GM18858 (cell line): ENCODE measurements around the gene FRAT2.
A peak's percentile ranks its signal among the peaks of the same experiment; 100 is the strongest.

Experiments used
- ATAC-seq: cut with Tn5 transposase; IDR thresholded peaks from one replicate; pipeline ENCODE4 v1.9.1; 2021; ENCODE audit not compliant: unreplicated experiment

The FRAT2 gene, protein sequence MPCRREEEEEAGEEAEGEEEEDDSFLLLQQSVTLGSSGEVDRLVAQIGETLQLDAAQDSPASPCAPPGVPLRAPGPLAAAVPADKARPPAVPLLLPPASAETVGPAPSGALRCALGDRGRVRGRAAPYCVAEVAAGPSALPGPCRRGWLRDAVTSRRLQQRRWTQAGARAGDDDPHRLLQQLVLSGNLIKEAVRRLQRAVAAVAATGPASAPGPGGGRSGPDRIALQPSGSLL

DNA sequence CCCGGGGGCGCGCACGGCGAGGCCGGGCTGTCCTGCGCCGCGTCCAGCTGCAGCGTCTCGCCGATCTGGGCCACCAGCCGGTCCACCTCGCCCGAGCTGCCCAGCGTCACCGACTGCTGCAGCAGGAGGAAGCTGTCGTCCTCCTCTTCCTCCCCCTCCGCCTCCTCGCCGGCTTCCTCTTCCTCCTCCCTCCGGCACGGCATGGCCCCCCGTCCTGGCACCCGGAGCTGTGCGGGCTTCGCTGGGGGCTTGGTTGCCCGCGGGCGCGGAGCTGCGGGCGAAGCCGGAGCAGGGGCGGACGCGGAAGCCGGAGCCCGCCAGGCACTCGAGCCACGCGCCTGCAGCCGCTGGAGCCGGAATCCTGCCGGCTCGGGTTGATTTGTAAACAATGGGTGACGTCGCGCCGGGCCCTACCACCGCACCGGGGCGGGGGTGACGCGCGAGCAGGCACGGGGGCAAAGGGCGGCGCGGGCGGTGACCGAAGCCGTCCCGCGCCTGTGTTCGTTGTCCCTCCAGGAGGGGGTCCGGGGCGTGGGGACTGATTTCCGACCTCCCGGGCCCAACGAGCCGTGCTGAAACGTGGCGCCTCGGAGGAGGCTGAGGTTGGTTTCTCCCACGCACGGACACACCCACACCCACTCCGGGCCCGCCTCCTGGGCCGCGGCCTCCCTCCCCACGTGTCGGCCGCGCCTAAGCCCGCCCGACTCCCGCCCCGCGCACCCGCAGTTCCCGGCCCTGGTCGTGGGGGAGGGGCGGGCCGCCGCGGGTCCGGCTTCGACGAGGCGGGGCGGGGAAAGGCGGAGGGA lies at the start of gene FRAT2:
Gene FRAT2, minus strand, starts transcription at position 360 of the 806 bp plus-strand sequence. Its CDS starts 157 bp downstream, at position 203.
- ATAC-seq: peak; percentile 60

DNA sequence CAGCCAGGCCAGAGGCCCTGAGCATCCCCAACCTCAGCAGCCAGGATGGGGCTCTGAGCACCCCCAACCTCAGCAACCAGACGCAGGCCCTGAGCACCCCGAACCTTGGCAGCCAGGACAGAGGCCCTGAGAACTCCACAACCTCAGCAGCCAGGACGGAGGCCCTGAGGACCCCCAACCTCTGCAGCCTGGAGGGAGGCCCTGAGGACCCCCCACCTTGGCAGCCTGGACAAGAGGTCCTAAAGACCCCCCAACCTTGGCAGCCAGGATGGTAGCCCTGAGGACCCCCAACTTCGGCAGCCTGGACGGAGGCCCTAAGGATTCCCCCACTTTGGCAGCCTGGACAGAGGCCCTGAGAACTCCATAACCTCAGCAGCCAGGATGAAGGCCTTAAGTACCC lies 49.6 kb upstream of the FRAT2 start:
- ATAC-seq: no peak

DNA sequence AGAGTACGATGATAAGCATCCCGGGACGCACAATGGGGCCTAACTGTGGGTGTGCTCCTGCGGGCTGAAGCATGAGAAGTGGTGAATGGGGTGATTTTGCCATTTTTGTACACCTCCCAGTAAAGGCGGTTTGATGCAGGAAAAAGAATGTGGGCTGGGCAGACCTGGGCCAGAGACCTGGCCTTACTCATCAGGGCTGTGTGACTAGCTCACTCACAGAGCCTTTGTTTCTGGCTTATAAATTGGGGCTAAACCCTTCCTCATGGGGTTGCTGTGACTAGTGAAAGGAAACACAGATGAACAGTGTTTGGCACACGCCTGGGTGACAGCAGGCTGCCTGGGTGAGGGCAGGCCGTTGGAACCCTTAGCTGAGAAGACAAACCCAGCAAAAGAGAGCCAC lies 48.6 kb upstream of the FRAT2 start:
- ATAC-seq: no peak

DNA sequence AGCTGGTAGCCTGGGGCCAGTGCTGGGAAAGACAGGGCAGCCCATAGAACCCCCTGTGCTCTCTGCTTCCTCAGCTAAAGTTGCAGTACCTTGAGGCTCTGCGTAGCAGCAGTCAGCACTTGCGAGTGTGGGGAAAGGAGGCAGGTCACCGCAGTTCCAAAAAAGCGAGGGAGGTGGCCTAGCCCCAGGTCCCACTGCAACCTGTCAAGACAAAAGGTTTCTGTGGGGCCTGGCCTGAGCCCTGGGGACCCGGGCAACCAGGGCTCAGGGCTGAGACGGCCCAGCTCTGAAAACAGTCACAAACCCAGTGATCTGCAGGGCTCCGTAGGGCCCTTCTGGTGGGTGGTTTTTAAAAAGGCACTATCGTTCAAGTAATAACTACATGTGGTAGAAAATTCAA lies 47.1 kb upstream of the FRAT2 start:
- ATAC-seq: no peak

DNA sequence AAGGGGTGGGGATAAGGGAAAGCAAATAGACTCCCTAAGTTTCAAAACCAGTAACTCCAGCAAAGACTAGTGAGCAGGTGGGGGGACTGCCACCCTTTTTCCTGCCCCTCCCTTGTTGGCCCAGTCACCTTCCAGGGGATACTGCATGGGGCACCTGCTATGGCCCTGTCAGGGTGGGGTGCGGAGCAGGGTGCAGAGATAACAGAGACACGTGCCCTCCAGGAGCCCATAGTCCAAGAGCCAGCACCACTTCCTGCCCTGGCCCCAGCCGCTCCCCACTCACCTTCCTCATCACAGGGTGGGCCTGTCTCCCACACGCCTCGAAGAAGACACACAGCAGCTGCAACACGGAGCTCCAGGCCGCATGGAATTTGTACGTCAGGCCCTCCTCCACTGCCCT lies 46.0 kb upstream of the FRAT2 start:
- ATAC-seq: no peak

DNA sequence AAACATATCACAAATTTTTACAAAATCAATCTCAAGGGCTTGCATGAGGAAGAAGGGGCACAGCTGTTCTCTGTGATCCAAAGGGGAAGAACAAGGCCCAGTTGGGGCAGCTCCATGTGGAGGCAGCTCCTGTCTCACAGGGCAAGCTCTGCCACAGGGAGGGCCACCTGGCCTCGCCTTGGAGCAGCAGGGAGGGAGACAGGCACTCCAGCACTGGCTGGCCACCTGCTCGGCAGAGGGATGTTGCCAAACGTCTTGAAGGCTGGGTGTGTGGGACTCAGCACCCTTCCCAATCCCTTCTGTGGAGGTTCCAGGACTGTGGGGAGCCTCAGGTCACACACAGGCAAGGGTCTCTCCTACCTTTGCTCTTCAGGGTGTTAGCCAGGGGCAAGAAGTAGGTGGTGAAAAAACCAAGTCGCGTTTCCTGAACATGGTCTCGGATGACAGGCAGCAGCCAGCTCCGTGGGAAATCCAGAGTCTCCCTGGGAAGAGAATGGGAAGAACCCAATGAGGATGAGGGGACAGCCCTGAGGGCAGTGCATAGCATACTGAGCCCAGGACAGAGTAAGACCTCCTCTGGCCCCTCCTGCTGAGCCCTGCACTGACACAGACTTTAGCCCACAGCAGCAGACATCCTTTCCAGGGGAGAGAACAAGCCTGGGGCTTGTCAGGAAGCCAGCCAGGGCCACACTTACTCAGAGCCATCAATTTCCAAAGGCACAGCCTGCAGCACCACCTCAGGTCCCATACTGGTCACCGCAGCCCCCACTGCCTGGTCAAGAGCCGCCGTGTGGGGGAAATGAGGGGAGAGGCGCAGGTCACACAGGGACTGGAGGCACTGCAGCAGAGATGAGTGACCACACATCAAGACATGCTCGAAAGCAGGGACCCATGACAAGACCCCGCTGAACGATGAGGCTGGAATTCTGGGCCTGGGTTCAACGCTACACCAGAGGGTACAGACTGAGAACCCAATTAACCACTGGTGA lies 44.7 kb upstream of the FRAT2 start:
- ATAC-seq: no peak

DNA sequence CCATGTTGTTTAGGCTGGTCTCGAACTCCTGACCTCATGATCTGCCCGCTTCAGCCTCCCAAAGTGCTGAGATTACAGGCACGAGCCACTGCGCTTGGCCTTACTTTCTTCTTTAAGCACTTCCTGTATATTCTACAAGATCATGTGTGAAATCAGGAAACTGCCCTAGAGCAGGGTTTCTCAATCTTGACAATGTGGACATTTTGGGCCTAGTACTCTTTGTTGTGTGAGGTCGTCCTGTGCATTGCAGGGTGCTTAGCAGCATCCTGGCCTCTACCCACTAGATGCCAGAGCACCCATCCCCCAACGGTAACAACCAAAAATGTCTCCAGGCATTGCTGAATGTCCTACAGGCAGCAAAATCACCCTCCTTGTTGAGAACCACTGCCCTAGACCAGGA lies 41.9 kb upstream of the FRAT2 start:
- no peak for ATAC-seq

DNA sequence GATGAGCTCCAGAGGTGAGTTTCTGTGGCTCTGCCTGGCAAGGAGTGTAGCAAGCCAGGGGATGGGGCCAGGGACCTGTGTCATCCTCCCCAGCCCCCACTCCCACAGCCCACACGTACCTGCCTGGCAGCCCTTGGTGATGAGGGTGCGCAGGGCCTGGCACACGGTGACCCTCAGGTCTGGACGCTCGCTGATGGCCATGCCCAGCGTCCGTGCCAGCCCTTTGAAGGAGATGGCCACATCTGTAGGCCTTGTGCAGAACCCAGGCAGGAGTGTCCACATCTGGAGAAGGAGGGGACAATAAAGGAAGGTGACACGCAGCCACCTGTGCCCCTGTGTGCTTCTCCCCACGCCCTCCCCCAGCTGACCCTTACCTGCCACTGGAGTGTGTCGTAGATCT lies 38.9 kb upstream of the FRAT2 start:
- no peak for ATAC-seq

DNA sequence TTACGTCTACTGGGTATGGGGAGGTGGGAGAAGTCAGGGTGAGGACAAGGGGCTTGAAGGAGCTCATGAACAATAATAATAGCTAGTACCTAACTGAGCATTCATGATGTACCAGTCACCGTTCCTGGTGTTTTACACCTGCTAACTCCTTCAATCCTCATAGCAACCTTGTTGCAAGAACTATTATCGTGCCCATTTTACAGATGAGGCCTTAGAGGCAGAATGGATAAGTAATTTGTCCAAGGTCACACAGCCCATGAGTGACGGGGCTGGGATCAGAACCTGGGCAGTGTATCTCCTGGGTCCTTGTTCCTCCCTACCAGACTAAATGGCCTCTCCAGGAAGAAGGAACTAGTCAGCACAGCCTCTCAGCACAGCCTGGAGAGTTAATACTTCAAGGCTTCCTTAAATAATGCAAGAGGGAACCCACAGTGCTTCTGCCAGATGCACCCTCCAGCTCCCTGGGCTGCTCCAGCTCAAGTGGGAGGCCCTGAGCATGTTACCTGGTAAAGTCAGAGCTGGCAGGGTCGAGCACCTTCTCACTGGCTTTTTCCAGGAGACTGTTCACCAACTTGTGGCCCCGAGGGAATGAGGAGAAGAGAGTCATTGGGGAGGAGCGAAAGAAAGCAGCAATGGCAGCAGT lies 37.8 kb upstream of the FRAT2 start:
- ATAC-seq: no peak

DNA sequence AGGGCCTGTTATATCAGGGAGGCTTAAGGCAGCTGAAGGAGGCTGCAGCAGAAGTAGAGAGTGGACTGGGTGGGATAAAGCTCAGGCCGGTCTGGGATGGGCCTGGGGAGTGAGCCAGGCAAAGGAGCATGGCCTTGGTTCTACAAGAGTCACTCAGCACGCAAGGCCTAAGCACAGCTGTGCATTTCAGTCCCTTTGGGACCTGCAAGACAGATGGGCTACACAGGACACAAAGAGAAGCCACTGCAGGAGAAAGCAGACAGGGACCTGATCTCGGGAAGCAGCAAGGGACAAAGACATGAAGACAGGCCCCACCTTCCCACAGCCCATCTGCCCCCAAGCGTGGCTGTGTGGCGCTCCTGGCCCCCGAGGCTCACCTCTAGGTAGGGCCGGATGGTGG lies 37.2 kb upstream of the FRAT2 start:
- ATAC-seq: no peak

DNA sequence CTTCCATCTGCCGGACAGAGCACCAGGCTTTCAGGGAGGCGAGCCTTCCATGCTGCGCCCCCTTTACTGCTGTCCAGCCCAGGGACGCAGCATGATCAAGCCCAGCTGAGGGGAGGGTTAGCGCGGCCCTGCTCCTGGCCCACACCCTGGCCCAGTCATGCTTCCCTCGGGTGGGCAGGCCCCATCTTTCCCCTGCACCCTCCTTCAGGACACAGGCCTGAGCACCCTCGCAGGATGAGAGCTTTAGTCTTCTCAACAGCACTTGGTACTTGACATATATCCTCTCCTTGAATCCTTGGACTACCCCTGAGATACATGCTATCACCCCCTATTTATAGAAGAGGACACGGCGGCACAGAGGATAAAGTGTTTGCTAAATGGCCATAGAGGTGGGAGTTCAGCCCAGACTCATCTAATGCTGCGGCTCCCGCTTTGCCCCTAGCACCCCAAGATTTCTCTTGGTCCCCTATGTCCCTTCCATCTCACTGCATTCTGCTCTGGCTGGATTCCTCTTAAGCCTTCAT lies 32.7 kb upstream of the FRAT2 start:
- no peak for ATAC-seq

DNA sequence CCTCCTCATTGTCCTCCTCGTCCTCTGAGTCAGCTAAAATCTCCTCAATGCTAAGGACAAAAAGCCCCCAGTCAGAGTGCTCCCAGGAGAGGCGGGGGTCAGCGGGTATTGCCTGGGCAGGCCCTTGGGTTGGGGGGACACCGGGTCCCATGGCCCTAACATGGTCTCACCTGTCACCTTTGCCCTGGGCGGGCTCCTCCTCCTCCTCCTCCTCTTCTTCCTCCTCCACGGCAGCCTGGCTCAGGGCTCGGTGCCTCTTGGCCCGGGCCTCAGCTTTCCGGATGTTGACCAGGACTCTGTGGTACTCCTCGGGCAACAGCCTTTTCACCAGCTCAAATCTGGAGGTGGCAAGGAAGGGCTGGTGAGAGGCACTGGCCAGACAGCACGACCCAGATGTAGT lies 32.0 kb upstream of the FRAT2 start:
- ATAC-seq: no peak

DNA sequence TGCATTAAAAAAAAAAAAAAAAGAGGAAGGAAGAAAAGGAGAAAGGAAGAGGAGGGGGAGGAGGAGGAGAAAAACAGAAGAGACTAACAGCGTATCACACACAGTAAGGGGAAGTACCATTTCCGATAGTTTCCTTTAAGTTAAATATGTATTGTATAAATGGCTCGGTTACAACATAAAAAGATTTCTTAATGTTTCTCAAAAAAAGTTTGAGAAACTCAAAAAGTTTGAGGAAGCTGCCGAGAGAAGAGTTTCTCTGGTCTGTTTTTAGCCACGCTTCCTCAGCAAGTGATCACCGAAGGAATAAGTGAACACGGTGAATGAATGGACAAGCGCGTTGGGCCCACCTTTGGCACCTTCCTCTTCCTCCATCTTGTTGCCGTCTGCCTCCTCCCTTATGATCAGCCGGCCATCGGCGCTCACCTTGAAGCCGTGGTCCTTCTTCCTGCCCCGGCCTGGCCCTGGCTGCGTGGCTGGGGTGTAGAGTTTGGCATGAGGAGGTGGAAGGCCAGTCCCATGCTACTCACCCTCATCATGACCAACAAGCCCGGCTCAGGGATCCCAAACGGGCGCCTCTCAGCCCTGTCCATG lies 31.3 kb upstream of the FRAT2 start:
- no peak for ATAC-seq

DNA sequence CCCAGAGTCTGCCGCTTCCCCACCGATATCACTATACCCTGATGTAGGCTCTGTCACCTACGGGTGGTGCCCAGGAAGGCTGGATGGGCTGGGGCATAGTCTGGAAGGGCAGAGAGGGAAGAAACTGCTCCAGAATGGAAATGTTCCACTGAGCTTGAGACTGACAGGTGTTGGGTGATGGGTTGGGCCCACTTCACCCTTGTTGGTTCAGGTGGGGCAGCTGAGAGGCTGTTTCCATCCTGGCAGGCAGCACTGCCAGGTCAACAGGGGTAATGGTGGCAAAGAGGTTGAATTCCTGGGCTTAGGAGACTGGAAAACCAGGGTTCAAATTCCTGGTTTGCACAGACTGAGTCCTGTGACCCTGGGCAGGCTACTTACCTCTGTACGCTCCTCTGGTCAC lies 28.5 kb upstream of the FRAT2 start:
- no peak for ATAC-seq

DNA sequence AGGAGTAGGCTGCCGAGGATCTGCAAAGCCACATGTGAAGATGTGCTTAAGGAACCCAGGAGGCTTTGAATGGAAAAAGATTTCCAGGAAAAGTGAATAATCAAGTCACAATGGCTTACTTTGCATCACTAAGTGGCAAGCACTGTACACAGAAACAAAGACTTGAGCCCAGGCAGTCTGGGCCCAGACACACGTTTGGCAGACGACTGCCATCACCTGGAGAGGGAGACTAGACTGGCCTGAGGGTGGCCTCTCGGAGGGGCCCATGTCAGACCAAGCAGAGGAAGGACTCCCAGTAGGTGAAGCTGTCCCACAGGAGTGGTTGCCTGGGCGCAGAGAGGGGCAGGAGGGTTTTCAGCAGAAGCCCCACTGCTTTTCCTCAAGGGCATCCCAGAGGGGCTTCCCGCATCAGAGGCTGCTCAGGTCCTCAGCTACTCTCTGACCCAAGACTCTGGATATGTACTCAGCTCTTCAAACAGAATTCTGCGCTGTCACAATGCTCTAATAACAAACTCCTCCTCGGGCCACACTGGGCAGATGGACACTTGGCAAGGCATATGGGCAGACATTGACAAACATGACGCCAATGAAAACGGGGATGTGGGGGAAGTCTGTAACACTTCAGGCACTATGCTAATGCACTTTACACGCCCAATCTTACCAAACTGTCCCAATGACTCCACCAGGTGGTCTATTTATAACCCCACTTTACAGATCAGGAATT lies 27.9 kb upstream of the FRAT2 start:
- no peak for ATAC-seq

DNA sequence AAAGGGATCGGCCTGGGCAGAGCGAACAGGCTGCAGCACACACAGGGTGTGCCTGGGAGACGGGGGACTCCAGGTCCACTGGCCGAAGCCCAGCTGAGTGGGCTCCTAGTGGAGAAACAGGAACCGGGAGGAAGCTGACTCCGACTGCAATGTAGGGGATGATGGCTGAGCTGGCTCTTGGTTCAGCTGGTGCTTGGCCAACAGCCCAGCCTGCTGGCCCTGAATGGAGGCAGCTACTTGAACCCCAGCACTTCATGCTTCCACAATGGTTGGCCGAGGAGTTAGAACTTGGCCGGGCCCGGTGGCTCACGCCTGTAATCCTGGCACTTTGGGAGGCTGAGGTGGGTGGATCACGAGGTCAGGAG lies 27.0 kb upstream of the FRAT2 start:
- ATAC-seq: no peak

DNA sequence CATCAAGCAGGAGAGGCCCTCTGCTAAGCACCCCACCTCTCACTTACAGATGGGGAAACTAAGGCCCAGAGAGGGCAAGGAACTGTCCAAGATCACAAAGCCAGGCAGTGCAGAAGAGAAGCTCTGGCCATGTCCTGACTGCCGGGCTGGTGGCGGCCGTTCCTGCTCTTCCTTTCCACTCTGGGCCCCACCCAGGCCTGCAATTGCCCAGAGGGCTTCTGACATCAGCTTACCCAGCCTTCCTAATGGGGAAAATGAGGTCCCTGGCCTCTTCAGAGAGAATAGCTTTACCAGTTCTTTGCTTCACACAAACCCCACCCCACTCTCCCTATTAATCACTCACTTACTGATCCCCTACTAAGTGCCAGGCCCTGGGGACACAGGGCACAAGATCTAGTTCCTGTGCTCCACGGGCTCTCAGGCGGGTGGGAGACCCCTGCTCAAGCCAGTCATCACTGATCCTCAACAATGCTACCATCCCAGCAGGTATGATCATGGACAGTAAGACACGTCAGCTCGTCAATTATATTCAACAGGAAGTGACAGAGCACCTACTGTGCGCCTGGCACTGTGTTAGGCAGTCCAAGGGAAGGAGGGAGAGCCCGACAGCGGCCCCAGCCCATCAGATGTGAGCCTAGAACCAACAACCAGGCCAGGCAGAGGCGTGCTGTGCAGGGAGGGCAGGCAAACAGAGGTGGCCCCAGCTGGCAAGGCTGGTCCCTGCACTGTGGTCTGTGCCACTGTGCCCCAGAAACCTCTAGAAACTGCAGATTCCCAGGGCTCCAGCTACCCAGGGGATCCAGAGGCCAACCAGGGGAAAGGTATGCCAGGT lies 26.4 kb upstream of the FRAT2 start:
- no peak for ATAC-seq

DNA sequence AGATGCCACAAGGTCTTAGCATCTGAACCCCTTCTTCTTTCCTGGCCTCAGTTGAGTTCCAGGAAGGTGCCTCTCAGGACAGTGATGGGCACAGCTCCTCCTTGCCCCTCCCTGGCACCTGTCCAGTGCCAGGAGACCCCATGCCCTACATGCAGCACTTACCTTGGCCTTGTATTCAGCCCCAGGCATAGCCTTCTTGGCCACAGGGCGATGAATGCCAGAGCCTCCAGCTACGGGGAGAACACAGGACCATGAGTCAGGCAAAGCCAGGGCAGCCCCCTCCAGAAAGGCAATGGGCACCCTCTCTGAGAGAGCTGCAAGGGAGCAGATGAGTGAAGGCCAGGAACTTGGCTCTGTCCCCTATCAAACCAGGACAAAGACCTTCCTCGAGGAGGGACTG lies 24.3 kb upstream of the FRAT2 start:
- no peak for ATAC-seq

DNA sequence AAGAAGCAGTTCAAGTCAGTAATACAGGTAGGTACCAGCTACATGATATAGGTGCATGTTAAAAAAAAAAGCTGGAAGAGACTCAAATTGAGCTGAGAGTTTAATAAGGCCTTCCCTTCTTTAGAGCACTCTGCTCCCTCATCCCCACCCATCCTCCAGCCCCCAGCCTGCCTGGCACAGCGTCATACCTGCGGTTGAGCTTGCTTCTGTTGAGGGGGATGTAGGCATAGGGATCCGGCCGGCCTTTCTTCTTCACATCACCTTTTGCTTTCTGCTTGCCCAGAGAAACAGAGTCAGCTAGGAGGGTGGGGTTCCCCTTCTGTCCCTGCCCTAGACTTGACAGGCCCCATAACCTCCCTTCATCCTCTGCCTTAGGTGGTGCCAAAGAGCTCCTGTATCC lies 23.8 kb upstream of the FRAT2 start:
- no peak for ATAC-seq
